K562 treated with DMSO at 1 percent for 48 hours (cell line): ENCODE results near the gene MDGA2. TPM values are rescaled to one million over a fixed set of nuclear protein-coding genes. Genes with fewer than 3 reads are reported as not detected.

ENCODE experiments used
- total RNA-seq: library from RNA; unstranded; fragments of 300-600 nt; gene quantifications from 2 replicates; pipeline ENCODE4 v1.2.3, GENCODE V29; 2022; ENCODE audit warnings: low replicate concordance; ENCODE audit errors: extremely low read depth

Gene MDGA2
- total RNA-seq: not detected in 2 replicates

DNA sequence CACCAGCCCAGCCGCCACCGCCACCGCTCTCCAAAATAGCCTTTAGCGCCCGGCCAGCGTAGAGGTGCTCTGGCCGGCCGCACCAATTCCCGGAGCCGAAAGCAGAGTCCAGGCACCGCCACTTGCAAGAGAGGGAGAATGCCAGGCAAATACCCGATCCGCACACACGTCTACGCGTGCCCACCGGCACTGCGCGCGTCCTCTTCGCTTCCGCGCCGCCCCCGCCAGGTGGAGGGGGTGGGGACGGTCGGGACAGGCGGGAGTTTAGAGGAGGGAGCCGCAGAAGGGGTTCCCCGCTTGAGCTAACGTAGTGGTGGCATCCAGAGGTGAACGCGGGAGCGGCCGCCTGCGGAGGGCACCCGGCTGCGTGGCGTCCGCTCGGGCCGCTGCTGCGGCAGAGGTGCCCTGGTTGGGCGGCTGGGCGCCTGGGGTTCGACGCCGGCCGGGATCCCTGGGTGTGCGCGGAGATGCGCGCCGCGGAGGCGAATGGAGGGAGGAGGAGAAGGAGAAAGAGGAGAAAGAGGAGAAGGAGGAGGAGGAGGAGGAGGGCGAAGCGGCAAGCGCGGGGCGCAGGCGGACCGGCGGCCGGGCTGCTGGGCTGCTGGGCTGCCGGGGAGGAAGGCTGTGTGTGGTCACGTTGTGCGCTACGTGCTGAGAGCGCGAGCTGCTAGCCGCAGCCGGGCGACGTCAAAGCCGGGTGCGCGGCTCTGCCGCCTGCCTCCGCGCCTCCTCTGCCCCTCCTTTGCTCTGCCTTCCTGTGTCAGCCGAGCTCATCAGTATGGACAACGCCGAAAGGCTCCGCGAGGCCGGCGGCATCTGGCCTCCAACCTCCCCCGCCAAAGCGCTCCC is at the start of gene MDGA2:
TSS of gene MDGA2 (minus strand) at position 140 of the 849 bp plus-strand sequence.

